Spinal cord (tissue), 10 donors: ENCODE data around the gene ZNF441. TPM values are rescaled to one million over a fixed set of nuclear protein-coding genes. Genes with fewer than 3 reads are reported as not detected.

Experiments
- DNase-seq, 6 donors: peaks; one replicate each; pipeline versions ENCODE4 v3.0.0 to v3.0.0-alpha.2; 2013 to 2015; ENCODE audit warnings: low spot score in 6 of 6, low read depth in 4 of 6
- H3K27ac ChIP-seq: one replicate; pipeline ENCODE4 v1.5.1; 2013; ENCODE audit warnings: low read depth, low read length, control low read depth
- H3K27me3 ChIP-seq: one replicate; pipeline ENCODE4 v1.6.1; 2013; ENCODE audit warnings: low read length; ENCODE audit not compliant: control insufficient read depth, insufficient read depth
- H3K36me3 ChIP-seq: one replicate; pipeline ENCODE4 v1.6.1; 2013; ENCODE audit warnings: low read length; ENCODE audit not compliant: control insufficient read depth, insufficient read depth
- H3K4me1 ChIP-seq: one replicate; pipeline ENCODE4 v1.6.1; 2013; ENCODE audit warnings: low read length; ENCODE audit not compliant: control insufficient read depth, insufficient read depth
- H3K4me3 ChIP-seq: one replicate; pipeline ENCODE4 v1.5.1; 2013; ENCODE audit warnings: low read depth, low read length, control low read depth
- H3K9me3 ChIP-seq: one replicate; pipeline ENCODE4 v1.6.1; 2013; ENCODE audit warnings: low read length; ENCODE audit not compliant: control insufficient read depth, insufficient read depth
- WGBS: methylation state at CpG from one replicate; pipeline ENCODE4 v1.1.5; 2013; ENCODE audit warnings: missing lambda C conversion rate; ENCODE audit not compliant: insufficient coverage; 5-methylcytosine and 5-hydroxymethylcytosine counted together
- polyA plus RNA-seq, 2 donors: library from polyadenylated mRNA; unstranded; fragments of 120-200 nt; gene quantifications; one replicate each; pipeline ENCODE4 v1.2.1, GENCODE V29; 2013; ENCODE audit not compliant: insufficient read length in 2 of 2
- total RNA-seq, 2 donors: library from RNA; depleted of rRNA in 1 of 2; stranded (reverse); fragments of 120-200 nt in 1 of 2; fragments of >200 nt in 1 of 2; gene quantifications; one replicate each; pipeline versions ENCODE4 v1.2.3 to v1.2.4, GENCODE V29; 2013 to 2014
- donor health status: healthy.

ZNF441 gene
- total and polyA plus RNA-seq, 4 donors, result 10.7 to 38.5 (median 18.2) TPM

- DNase-seq, result no peak
- peaks cover 8% of the 10 kb centered on the region for H3K9me3 ChIP-seq
- H3K4me3 ChIP-seq, result no peak overlapping the region
- no peaks in the 10 kb centered on the region for H3K27me3 ChIP-seq
- H3K27ac ChIP-seq, result no peak overlapping the region
- 95% methylated on average over 3 of the region's 8 CpGs for WGBS
- H3K36me3 ChIP-seq, result peaks cover 2% of the 10 kb centered on the region
- no peaks in the 10 kb centered on the region for H3K4me1 ChIP-seq
These were observed 65.6 kb downstream of the ZNF441 start for GRCh38 chr19:11832253-11832912.

- Histone ChIP-seq H3K9me3 (peaks cover 8% of the 10 kb centered on the region), H3K36me3 (peaks cover 2% of the 10 kb centered on the region), H3K27ac (no peak overlapping the region), H3K4me3 (no peak overlapping the region), H3K27me3 (no peaks in the 10 kb centered on the region), H3K4me1 (no peaks in the 10 kb centered on the region)
- no CpG with 5 or more reads among the region's 2 CpGs for WGBS
- DNase-seq, result no peak
These were observed 66.7 kb downstream of the ZNF441 start for GRCh38 chr19:11833541-11833940.

Other genes starting within 250 kb of the ZNF441 start
- 10 to 100 TPM; 31.1 to 42.8 TPM for gene ECSIT, start 237.9 kb upstream of the ZNF441 start, total RNA-seq
- 10 to 100 TPM; 71.0 to 77.8 TPM for gene ECSIT, start 237.9 kb upstream of the ZNF441 start, polyA plus RNA-seq
- 10 to 100 TPM in 1 of 2 donors, 1 to 10 TPM in 1; 3.7 to 11.2 TPM for gene CNN1, start 228.1 kb upstream of the ZNF441 start, total RNA-seq
- gene CNN1, start 228.1 kb upstream of the ZNF441 start, polyA plus RNA-seq, result 1 to 10 TPM; 3.6 to 4.2 TPM
- 10 to 100 TPM; 18.3 to 59.7 TPM for gene ELOF1, start 207.8 kb upstream of the ZNF441 start, total RNA-seq
- gene ELOF1, start 207.8 kb upstream of the ZNF441 start, polyA plus RNA-seq, result 10 to 100 TPM; 75.0 to 79.8 TPM
- 1 to 10 TPM; 4.4 to 8.0 TPM for gene ACP5, start 189.4 kb upstream of the ZNF441 start, total RNA-seq
- 1 to 10 TPM in 1 of 2 donors, under 1 TPM in 1; 0.70 to 1.5 TPM for gene ACP5, start 189.4 kb upstream of the ZNF441 start, polyA plus RNA-seq
- 10 to 100 TPM; 43.2 to 43.3 TPM for gene ZNF627, start 169.5 kb upstream of the ZNF441 start, total RNA-seq
- 10 to 100 TPM; 30.2 to 32.5 TPM for gene ZNF627, start 169.5 kb upstream of the ZNF441 start, polyA plus RNA-seq
- gene ZNF823, start 28.1 kb upstream of the ZNF441 start, total RNA-seq, result 10 to 100 TPM; 16.0 to 26.1 TPM
- 1 to 10 TPM; 4.8 to 5.5 TPM for gene ZNF823, start 28.1 kb upstream of the ZNF441 start, polyA plus RNA-seq
- 10 to 100 TPM in 1 of 2 donors, 1 to 10 TPM in 1; 8.7 to 13.9 TPM for gene ZNF491, start 31.5 kb downstream of the ZNF441 start, total RNA-seq
- 1 to 10 TPM; 7.3 to 9.6 TPM for gene ZNF491, start 31.5 kb downstream of the ZNF441 start, polyA plus RNA-seq
- 10 to 100 TPM; 20.6 to 21.0 TPM for gene ZNF440, start 47.3 kb downstream of the ZNF441 start, total RNA-seq
- gene ZNF440, start 47.3 kb downstream of the ZNF441 start, polyA plus RNA-seq, result 10 to 100 TPM; 13.1 to 22.6 TPM
- gene ZNF439, start 81.7 kb downstream of the ZNF441 start, total RNA-seq, result 10 to 100 TPM; 21.8 to 30.2 TPM
- gene ZNF439, start 81.7 kb downstream of the ZNF441 start, polyA plus RNA-seq, result 10 to 100 TPM; 21.7 to 23.3 TPM
- 10 to 100 TPM; 17.2 to 19.8 TPM for gene ZNF69, start 120.8 kb downstream of the ZNF441 start, total RNA-seq
- gene ZNF69, start 120.8 kb downstream of the ZNF441 start, polyA plus RNA-seq, result 10 to 100 TPM in 1 of 2 donors, 1 to 10 TPM in 1; 7.5 to 13.7 TPM
- 10 to 100 TPM; 14.2 to 22.2 TPM for gene ZNF700, start 158.1 kb downstream of the ZNF441 start, total RNA-seq
- 10 to 100 TPM; 10.9 to 14.0 TPM for gene ZNF700, start 158.1 kb downstream of the ZNF441 start, polyA plus RNA-seq
- gene ZNF763, start 198.0 kb downstream of the ZNF441 start, total RNA-seq, result 1 to 10 TPM; 4.8 to 5.7 TPM
- 1 to 10 TPM; 3.8 to 4.8 TPM for gene ZNF763, start 198.0 kb downstream of the ZNF441 start, polyA plus RNA-seq